Measurements from ENCODE around the gene ABHD16B. TPM values are rescaled to one million over a fixed set of nuclear protein-coding genes. Genes with fewer than 3 reads are reported as not detected.

Gene ABHD16B
- total and polyA plus RNA-seq, 2 of the 13 experiments (the other 11 are each of a cell fraction or from before 2014, with no cell fraction given) = not detected

- TF ChIP-seq ZZZ3 (CRISPR knock-in tag; IDR thresholded peaks at IDR 0.05; ENCODE audit: borderline replicate concordance) (0 out of 2 replicates have a peak, but pooled peaks have one; percentile 58), ZNF616 (CRISPR knock-in tag; IDR thresholded peaks at IDR 0.05; ENCODE audit: low read depth) (0 out of 2 replicates have a peak, but pooled peaks have one; percentile 55), ZBTB33 (CRISPR knock-in tag; IDR thresholded peaks at IDR 0.05) (no peak), AFF4 (CRISPR knock-in tag; IDR thresholded peaks at IDR 0.05) (no peak; the same call in 1 of the 2 replicates), PRPF4 (IDR thresholded peaks at IDR 0.05; ENCODE audit: low read depth, low read length, poor library complexity, severe bottlenecking) (no peak), ATM (IDR thresholded peaks at IDR 0.05; ENCODE audit: borderline replicate concordance) (no peak), SP2 (CRISPR knock-in tag; IDR thresholded peaks at IDR 0.05) (no peak), FOSL1 (CRISPR knock-in tag; IDR thresholded peaks at IDR 0.05; ENCODE audit: borderline replicate concordance) (0 out of 2 replicates have a peak, but pooled peaks have one; percentile 16)
- TF ChIP-seq, protein P1, sequence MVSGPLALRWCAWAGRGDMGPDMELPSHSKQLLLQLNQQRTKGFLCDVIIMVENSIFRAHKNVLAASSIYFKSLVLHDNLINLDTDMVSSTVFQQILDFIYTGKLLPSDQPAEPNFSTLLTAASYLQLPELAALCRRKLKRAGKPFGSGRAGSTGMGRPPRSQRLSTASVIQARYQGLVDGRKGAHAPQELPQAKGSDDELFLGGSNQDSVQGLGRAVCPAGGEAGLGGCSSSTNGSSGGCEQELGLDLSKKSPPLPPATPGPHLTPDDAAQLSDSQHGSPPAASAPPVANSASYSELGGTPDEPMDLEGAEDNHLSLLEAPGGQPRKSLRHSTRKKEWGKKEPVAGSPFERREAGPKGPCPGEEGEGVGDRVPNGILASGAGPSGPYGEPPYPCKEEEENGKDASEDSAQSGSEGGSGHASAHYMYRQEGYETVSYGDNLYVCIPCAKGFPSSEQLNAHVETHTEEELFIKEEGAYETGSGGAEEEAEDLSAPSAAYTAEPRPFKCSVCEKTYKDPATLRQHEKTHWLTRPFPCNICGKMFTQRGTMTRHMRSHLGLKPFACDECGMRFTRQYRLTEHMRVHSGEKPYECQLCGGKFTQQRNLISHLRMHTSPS (CRISPR knock-in tag; IDR thresholded peaks at IDR 0.05; ENCODE audit: low read depth) = peak; percentile 87
- TF ChIP-seq, protein P2, sequence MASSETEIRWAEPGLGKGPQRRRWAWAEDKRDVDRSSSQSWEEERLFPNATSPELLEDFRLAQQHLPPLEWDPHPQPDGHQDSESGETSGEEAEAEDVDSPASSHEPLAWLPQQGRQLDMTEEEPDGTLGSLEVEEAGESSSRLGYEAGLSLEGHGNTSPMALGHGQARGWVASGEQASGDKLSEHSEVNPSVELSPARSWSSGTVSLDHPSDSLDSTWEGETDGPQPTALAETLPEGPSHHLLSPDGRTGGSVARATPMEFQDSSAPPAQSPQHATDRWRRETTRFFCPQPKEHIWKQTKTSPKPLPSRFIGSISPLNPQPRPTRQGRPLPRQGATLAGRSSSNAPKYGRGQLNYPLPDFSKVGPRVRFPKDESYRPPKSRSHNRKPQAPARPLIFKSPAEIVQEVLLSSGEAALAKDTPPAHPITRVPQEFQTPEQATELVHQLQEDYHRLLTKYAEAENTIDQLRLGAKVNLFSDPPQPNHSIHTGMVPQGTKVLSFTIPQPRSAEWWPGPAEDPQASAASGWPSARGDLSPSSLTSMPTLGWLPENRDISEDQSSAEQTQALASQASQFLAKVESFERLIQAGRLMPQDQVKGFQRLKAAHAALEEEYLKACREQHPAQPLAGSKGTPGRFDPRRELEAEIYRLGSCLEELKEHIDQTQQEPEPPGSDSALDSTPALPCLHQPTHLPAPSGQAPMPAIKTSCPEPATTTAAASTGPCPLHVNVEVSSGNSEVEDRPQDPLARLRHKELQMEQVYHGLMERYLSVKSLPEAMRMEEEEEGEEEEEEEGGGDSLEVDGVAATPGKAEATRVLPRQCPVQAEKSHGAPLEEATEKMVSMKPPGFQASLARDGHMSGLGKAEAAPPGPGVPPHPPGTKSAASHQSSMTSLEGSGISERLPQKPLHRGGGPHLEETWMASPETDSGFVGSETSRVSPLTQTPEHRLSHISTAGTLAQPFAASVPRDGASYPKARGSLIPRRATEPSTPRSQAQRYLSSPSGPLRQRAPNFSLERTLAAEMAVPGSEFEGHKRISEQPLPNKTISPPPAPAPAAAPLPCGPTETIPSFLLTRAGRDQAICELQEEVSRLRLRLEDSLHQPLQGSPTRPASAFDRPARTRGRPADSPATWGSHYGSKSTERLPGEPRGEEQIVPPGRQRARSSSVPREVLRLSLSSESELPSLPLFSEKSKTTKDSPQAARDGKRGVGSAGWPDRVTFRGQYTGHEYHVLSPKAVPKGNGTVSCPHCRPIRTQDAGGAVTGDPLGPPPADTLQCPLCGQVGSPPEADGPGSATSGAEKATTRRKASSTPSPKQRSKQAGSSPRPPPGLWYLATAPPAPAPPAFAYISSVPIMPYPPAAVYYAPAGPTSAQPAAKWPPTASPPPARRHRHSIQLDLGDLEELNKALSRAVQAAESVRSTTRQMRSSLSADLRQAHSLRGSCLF (CRISPR knock-in tag; IDR thresholded peaks at IDR 0.05; ENCODE audit: borderline replicate concordance) = 0 out of 2 replicates have a peak, but pooled peaks have one; percentile 76
These were observed 7.1 kb upstream of the ABHD16B start (continued) for GRCh38 chr20:63854069-63854765.

All from HepG2 (cell line).